ENCODE results near the gene UGT1A3.

DNA sequence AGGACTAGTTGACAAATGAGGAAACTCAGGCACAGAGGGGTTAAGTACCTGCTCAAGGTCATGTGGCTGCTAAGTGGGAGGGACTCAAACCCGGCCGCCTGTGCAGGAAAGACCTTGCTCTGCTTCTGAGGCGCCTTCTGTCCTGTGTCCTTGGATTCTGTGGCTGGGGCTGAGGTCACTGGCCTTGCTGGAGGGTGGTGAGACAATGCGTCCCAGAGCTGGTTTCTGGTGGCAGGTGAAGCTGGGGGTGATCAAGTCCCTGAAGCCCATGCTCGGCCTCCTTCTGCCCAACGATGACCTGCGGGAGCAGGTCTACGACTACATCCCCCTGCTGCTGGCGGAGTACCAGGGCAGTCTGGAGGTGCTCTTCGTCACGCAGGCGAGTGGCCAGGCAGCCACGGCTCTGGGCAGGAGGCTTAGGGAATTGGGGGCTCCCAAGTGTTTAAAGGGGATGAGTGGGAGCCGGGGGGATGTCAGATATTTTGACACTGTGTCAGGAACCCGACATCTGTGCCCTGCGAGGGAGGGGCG, 65.4 kb downstream of the UGT1A3 start:
- no peak for TF ChIP-seq EZH2 (IDR thresholded peaks at IDR 0.05; ENCODE audit: borderline replicate concordance, low read depth, low read length, severe bottlenecking)
- TF ChIP-seq, protein P1, sequence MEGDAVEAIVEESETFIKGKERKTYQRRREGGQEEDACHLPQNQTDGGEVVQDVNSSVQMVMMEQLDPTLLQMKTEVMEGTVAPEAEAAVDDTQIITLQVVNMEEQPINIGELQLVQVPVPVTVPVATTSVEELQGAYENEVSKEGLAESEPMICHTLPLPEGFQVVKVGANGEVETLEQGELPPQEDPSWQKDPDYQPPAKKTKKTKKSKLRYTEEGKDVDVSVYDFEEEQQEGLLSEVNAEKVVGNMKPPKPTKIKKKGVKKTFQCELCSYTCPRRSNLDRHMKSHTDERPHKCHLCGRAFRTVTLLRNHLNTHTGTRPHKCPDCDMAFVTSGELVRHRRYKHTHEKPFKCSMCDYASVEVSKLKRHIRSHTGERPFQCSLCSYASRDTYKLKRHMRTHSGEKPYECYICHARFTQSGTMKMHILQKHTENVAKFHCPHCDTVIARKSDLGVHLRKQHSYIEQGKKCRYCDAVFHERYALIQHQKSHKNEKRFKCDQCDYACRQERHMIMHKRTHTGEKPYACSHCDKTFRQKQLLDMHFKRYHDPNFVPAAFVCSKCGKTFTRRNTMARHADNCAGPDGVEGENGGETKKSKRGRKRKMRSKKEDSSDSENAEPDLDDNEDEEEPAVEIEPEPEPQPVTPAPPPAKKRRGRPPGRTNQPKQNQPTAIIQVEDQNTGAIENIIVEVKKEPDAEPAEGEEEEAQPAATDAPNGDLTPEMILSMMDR (IDR thresholded peaks at IDR 0.05; ENCODE audit: borderline replicate concordance, extremely low read depth, low read length, poor library complexity, severe bottlenecking): no peak

Data from DND-41 (cell line).